H7 (cell line): Measurements from ENCODE around the gene SPOCK3. TPM values are rescaled to one million over a fixed set of nuclear protein-coding genes. Genes with fewer than 3 reads are reported as not detected.

Experiments
- DNase-seq: peaks from one replicate; pipeline ENCODE4 v3.0.0; 2012
- H3K27me3 ChIP-seq: 2 replicates; pipeline ENCODE4 v1.6.0; 2011; ENCODE audit warnings: mild to moderate bottlenecking, low read length; ENCODE audit not compliant: control insufficient read depth, insufficient read depth
- H3K36me3 ChIP-seq: replicated peaks from 2 replicates; pipeline ENCODE4 v1.5.1; 2011; ENCODE audit warnings: low read length; ENCODE audit not compliant: control insufficient read depth, insufficient read depth
- H3K4me3 ChIP-seq: 2 replicates; pipeline ENCODE4 v1.5.1; 2011; ENCODE audit warnings: low read depth, mild to moderate bottlenecking, control low read depth, low read length, moderate library complexity; ENCODE audit not compliant: insufficient read depth
- total RNA-seq: library from RNA; depleted of rRNA; stranded (reverse); fragments of >200 nt; shearing (Covaris generic); gene quantifications from 2 replicates; pipeline ENCODE4 v1.2.3, GENCODE V29; 2014

The SPOCK3 gene
- total RNA-seq, 1 experiment from 2014 or later, result 1.7 TPM

DNA sequence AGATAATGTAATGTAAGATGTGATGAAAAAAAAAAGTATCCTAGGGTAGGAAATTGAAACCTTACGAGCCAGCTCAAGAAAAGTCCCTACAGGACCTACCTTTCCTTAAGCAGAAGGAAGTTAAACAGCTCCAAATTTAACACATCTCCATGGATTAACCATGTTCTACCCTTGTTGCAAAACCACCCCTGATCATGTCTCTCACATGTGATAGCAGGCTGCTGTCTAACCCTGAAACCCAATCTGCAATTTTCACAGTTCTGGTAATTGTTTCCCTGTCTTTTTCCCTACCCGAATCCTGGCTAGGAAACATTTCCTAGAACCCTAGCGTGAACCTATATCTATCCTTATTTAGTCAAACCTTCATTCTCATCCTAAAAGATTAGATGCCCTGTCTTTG lies 198.9 kb downstream of the SPOCK3 start:
- no peaks in the 10 kb centered on the region for H3K36me3 ChIP-seq
- no peak for DNase-seq
- no peak overlapping the region for H3K4me3 ChIP-seq
- H3K27me3 ChIP-seq, result no peaks in the 10 kb centered on the region

DNA sequence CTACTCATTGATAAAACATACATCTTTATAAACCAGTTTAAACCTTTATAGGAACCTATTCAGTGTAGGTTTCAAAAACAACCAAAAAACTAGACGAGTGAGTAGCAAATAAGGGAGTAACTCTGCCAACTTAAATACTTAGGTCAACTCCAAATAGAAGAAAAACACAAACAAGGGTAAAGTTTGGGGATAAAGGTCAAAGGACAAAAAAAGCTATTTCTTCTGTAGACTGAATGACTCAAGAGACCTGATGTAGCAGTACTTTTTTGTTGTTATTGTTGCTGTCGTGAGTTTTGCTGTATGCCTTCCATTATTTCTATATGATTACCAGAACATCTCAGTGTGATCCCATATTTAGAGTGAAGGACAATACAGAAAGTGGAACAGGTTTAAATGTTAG lies 199.3 kb downstream of the SPOCK3 start:
- Histone ChIP-seq H3K4me3 (no peak overlapping the region), H3K27me3 (no peaks in the 10 kb centered on the region), H3K36me3 (no peaks in the 10 kb centered on the region)
- DNase-seq, result no peak

- Histone ChIP-seq H3K27me3 (no peaks in the 10 kb centered on the region), H3K4me3 (no peak overlapping the region), H3K36me3 (no peaks in the 10 kb centered on the region)
- no peak for DNase-seq
Observed at GRCh38 chr4:167032871-167033270, 201.4 kb downstream of the SPOCK3 start.

DNA sequence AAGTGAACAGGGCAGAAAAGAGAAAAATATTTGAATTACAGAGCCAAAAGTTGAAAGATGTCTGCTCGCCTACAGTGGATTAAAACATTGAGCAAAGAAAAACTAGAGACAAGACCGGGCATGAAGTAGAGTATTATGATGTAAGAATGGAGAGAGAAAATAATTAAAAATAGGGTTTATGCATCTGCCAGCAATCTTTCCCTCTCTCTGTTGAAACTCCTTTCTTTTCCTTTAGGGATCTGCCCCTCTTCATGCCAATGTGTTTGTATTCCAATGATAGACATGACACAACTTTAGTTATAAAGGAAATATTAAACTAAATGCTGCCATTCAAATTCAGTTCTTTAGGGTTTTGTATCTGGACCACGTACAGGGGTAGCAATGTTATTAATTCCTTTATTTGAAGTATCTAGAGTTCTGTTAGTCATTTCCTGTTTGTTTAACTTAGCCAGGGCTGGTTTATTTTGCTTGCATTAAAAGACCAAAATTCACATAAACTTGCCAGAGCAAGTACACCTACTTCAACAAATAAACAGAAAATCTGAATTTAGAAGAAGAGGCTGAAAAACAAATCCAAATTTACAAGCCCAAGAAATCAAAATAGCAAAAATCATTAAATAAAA lies 202.6 kb downstream of the SPOCK3 start:
- DNase-seq, result no peak

DNA sequence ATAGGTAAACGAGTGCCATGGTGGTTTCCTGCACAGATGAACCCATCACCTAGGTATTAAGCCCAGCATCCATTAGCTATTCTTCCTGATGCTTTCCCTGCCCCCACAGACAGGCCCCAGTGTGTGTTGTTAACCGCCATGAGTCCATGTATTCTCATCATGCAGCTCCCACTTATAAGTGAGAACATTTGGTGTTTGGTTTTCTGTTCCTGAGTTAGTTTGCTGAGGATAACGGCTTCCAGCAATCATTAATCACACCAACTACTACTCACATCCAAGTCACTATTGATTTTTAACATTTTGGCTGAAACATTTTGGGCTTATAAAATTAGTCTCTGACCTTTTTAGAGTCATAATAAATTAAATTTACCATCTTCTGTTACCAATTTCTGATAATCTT lies 205.3 kb downstream of the SPOCK3 start:
- no peak for DNase-seq
- no peak overlapping the region for H3K4me3 ChIP-seq
- H3K36me3 ChIP-seq, result no peaks in the 10 kb centered on the region
- no peaks in the 10 kb centered on the region for H3K27me3 ChIP-seq

More for the DNA sequence above, 202.6 kb downstream of the SPOCK3 start:
- Histone ChIP-seq H3K4me3 (no peak overlapping the region), H3K36me3 (no peaks in the 10 kb centered on the region), H3K27me3 (no peaks in the 10 kb centered on the region)

- Histone ChIP-seq H3K4me3 (no peak overlapping the region), H3K27me3 (no peaks in the 10 kb centered on the region), H3K36me3 (no peaks in the 10 kb centered on the region)
- DNase-seq, result no peak
Observed at GRCh38 chr4:167025670-167026069, 208.6 kb downstream of the SPOCK3 start.

GRCh38 chr4:167023364-167023925 lies 210.8 kb downstream of the SPOCK3 start:
- Histone ChIP-seq H3K36me3 (no peaks in the 10 kb centered on the region), H3K4me3 (no peak overlapping the region), H3K27me3 (no peaks in the 10 kb centered on the region)
- DNase-seq, result no peak

DNA sequence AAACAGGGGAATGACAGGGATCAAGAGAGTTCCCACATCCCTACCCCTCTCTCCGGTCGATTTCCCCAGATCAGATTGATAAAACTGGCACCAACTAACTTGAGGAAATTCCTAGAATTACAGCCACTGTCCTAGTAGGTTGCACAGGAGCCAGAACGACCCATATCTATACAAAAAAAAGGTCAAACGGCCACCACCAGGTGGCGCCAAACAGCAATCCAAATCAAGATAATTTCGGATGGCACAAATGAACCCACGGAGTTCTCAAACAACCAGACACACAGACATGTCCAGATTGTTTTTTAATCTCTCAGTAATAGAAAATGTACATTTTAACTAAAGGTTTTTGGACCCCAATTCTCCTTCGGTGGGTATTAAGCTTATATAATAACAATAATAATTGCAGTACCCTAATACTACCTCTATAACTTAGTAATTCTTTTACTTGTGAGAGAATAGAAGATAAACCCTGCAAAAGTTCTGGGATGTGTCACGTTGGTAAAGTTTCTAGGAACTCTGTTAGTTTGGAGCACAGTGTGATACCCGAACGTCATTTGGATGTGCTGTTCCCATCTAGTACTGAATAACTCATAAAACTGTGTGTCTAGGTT lies 212.6 kb downstream of the SPOCK3 start:
- H3K27me3 ChIP-seq, result no peaks in the 10 kb centered on the region
- no peak overlapping the region for H3K4me3 ChIP-seq
- H3K36me3 ChIP-seq, result no peaks in the 10 kb centered on the region
- peak; percentile 2 for DNase-seq

DNA sequence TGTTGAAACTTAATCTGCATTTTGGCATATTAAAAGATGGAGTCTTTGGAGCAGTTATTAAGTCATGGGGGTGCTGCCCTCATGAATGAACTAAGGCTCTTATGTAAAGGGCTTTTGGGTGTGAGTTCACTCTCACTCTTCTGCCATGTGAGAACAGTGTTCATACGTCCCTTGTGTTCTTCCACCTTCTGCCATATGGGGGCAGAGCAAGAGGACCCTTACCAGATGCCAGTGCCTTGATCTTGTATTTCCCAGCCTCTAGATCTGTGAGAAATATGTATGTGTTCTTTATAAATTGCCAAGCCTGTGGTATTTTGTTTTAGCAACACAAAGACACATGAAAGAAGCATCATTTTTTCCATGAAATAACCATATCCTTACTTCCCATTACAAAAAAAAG lies 213.9 kb downstream of the SPOCK3 start:
- no peak for DNase-seq
- no peak overlapping the region for H3K4me3 ChIP-seq
- H3K27me3 ChIP-seq, result no peaks in the 10 kb centered on the region
- H3K36me3 ChIP-seq, result no peaks in the 10 kb centered on the region

GRCh38 chr4:167014944-167015343 lies 219.3 kb downstream of the SPOCK3 start:
- DNase-seq, result no peak
- no peaks in the 10 kb centered on the region for H3K27me3 ChIP-seq
- H3K36me3 ChIP-seq, result no peaks in the 10 kb centered on the region
- no peak overlapping the region for H3K4me3 ChIP-seq

DNA sequence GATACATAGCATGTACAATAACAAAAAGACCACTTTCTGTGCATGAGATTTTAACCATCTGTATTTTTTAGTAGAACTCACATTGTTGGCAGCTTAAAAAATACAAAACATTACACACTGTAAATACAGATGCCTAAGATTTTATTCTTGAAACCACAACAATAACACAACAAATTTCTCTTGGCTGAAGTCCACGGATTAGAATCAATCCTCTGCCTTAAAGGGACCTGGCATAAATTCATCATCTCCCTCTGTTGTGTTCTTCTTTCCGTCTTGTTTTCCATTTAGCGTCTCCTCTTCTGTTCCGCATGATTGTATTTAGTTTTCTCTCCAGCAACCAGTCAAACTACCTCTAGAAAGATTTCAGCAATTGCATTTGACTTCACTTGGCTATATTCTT lies 231.0 kb downstream of the SPOCK3 start:
- H3K27me3 ChIP-seq, result no peaks in the 10 kb centered on the region
- H3K4me3 ChIP-seq, result no peak overlapping the region
- no peaks in the 10 kb centered on the region for H3K36me3 ChIP-seq
- DNase-seq, result no peak

GRCh38 chr4:167000141-167000852 lies 234.0 kb downstream of the SPOCK3 start:
- DNase-seq, result no peak
- H3K27me3 ChIP-seq, result no peaks in the 10 kb centered on the region
- no peak overlapping the region for H3K4me3 ChIP-seq
- H3K36me3 ChIP-seq, result no peaks in the 10 kb centered on the region

DNA sequence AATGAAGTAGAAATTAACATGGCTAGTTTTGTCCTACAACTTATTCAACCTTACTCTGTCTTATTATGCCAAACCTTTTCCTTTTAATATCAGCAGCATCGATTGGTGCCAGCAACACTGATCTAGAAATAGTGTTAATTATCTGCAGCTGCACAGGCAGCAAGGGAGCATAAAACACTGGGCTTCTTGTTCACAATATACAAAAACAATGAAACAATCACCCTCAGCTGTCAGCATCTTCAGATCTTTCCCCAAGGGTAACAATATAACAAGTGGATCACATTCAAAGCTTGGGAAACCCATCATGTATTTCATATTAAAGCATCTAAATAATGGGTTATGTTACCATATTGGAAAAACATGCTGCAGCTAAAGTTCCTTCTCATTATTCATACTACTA lies 238.1 kb downstream of the SPOCK3 start:
- no peak overlapping the region for H3K4me3 ChIP-seq
- no peaks in the 10 kb centered on the region for H3K36me3 ChIP-seq
- no peak for DNase-seq
- H3K27me3 ChIP-seq, result no peaks in the 10 kb centered on the region

- Histone ChIP-seq H3K36me3 (no peaks in the 10 kb centered on the region), H3K4me3 (no peak overlapping the region), H3K27me3 (no peaks in the 10 kb centered on the region)
- DNase-seq, result no peak
Observed at GRCh38 chr4:166994686-166995085, 239.6 kb downstream of the SPOCK3 start.

- Histone ChIP-seq H3K4me3 (no peak overlapping the region), H3K27me3 (no peaks in the 10 kb centered on the region), H3K36me3 (no peaks in the 10 kb centered on the region)
- no peak for DNase-seq
Observed at GRCh38 chr4:166991006-166991561, 243.2 kb downstream of the SPOCK3 start.
